Stimulated activated CD8-positive, alpha-beta memory T cell treated with anti-CD3 and anti-CD28 coated beads, Interleukin-15, amount 100 ng/mL, for 24 hours (primary cell): ENCODE results near the gene MAGT1.
"Not testable (repeated sequence)": the region's sequence is repeated elsewhere in the genome, so short reads cannot be mapped to it uniquely, and the experiment has no call there.

ENCODE experiments used
- DNase-seq: peaks from one replicate; pipeline ENCODE4 v3.0.0-alpha.2; 2020; ENCODE audit warnings: low read depth

Gene MAGT1

GRCh38 chrX:77831544-77831943 lies 63.7 kb downstream of the MAGT1 start:
- not testable (repeated sequence) for DNase-seq

GRCh38 chrX:77821989-77822388 lies 73.2 kb downstream of the MAGT1 start:
- DNase-seq: not testable (repeated sequence)

GRCh38 chrX:77820091-77820727 lies 75.0 kb downstream of the MAGT1 start:
- DNase-seq: no peak

DNA sequence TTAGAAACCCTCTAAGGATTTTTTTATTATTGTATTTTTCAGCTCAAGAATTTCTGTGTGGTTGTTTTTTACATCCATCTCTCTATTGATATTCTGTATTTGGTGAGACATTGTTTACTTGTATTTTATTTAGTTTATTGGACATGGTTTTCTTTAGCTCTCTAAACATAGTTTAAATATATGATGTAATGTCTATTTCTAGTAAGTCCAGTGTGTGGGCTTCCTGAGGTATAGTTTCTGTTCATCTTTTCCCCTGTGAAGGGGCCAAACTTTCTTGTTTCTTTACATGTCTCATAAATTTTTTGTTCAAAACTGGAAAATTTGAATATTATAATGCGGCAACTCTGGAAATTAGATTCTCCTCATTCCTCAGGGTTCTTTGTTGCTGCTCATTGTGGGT lies 81.0 kb downstream of the MAGT1 start:
- no peak for DNase-seq

GRCh38 chrX:77802201-77802600 lies 93.0 kb downstream of the MAGT1 start:
- DNase-seq: no peak

- no peak for DNase-seq
Observed at GRCh38 chrX:77795124-77795523, 100.1 kb downstream of the MAGT1 start.

- DNase-seq: no peak
Observed at GRCh38 chrX:77793946-77794345, 101.3 kb downstream of the MAGT1 start.

- no peak for DNase-seq
Observed at GRCh38 chrX:77788050-77788449, 107.2 kb downstream of the MAGT1 start.

GRCh38 chrX:77786365-77786680 lies 108.9 kb downstream of the MAGT1 start:
- no peak for DNase-seq

DNA sequence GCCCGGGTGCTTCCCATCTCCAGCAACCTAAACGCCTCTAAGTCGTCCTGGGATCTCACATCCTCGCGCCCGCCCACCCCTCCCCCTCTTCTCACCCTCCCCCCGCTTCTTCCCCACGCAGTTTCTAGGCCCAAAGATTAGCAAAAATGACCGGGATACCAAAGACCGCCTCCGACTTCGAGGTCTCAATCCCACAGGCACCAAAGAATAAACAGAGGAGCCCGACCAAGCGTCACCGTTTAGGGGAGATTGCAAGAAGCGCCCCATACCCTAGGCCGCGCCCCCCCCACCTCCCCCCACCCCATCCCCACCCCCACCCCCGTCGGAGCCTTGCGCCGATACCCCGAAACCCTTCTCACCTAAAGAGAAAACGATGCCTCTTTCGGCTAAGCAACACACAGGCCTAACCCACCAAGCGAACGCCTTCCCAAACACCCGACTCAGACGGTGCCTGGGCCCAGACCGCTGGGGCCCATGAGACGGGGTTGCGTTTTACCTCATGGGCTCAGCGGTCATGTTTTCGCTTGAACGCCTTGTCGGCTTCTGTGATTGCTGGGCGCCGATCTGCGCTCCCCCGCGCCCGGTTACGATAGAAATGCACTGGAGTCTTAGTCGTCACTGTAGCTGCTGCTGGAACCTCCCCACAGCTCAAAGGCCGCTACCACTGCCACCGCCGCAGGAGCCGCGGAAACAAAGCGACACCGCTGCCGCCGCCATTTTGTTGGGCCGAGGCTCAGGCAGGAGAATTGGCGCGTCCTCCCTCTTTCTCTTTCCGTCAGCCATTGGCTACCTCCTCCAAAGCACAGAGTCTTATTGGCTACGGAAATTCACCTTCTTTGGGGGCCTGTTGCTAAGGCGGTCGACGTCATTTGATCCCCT lies 109.5 kb downstream of the MAGT1 start, which contains the start of gene ATRX:
Gene ATRX (minus strand): TSS at position 731 of the 879 bp plus-strand sequence. CDS start 215 bp downstream, at position 516.
- peak; percentile 21 for DNase-seq

- DNase-seq: no peak
Observed at GRCh38 chrX:77779695-77780094, 115.5 kb downstream of the MAGT1 start.

DNA sequence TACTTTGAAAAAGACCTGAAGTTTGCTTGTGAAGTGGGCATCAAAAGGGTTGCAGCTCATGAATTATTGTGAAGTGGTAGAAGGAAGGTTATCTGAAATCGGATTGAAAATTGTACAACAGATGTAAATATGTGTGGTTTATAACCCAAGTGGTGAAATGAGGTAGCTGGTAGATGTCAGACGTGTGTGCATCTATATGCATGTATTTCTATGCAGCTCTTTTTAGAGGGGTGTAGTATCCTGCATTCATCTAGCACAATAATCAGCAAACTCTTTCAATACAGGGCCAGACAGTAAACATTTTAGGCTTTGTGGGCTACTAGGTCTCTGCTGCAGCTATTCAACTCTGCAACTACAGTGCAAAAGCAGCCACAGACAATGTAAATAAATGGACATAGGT lies 118.6 kb downstream of the MAGT1 start:
- DNase-seq: no peak
